ENCODE measurements around the gene SYNGR4. TPM values are rescaled to one million over a fixed set of nuclear protein-coding genes. Genes with fewer than 3 reads are reported as not detected.

The SYNGR4 gene
- total RNA-seq, 1 experiment from 2014 or later = 0.32 TPM

GRCh38 chr19:48418317-48419064 is 54.3 kb downstream of the SYNGR4 start:
- Mint-ChIP-seq H3K27ac (ENCODE audit: unreplicated experiment) (no peak overlapping the region), H3K4me1 (ENCODE audit: low read depth, unreplicated experiment) (peaks cover 10% of the 10 kb centered on the region), H3K36me3 (ENCODE audit: insufficient read depth, unreplicated experiment) (peaks cover 12% of the 10 kb centered on the region), H3K9me3 (ENCODE audit: unreplicated experiment) (no peaks in the 10 kb centered on the region), H3K4me3 (ENCODE audit: unreplicated experiment) (no peak overlapping the region), H3K27me3 (ENCODE audit: insufficient read depth, unreplicated experiment) (no peaks in the 10 kb centered on the region)
- Histone ChIP-seq H3K27me3 (replicated peaks; ENCODE audit: control insufficient read depth, insufficient read depth, low read length) (no peaks in the 10 kb centered on the region; the same call in 1 of the 2 replicates), H3K9me3 (no peaks in the 10 kb centered on the region), H3K36me3 (ENCODE audit: control insufficient read depth, insufficient read depth, low read length) (no peaks in the 10 kb centered on the region), H3K4me1 (no peaks in the 10 kb centered on the region), H3K4me3 (ENCODE audit: low read depth, low read length) (no peak overlapping the region)
- BruUV-seq (replicated peaks) = no TSS peak
- no peak for DNase-seq
- POLR2A ChIA-PET = interaction anchor here (0.6 kb wide), 1 partner anchor 23 kb away, joined by 3 read pairs; no protein-coding TSS in a partner anchor
- TF ChIP-seq CTCF (IDR thresholded peaks at IDR 0.05; ENCODE audit: insufficient read depth in 1 of 2, low read depth in 1 of 2, low read length in 1 of 2, severe bottlenecking in 1 of 2, unreplicated experiment in 1 of 2) = peak in 1 of 2 experiments; percentile 4
- CTCF ChIA-PET = interaction anchor here (0.6 to 1.0 kb wide), 2 partner anchors 55 to 552 kb away, joined by 3 to 6 read pairs; partner anchors contain the start of genes SYNGR4 and TMEM143
- intact Hi-C loops (cut with micrococcal nuclease; ENCODE audit: unreplicated experiment) = loop anchor here (2.0 kb wide), 1 partner anchor 28 kb away; no protein-coding TSS in a partner anchor

GRCh38 chr19:48419158-48419920 is 55.2 kb downstream of the SYNGR4 start:
- intact Hi-C loops (cut with micrococcal nuclease; ENCODE audit: unreplicated experiment) = loop anchor here (2.0 kb wide), 1 partner anchor 27 kb away; no protein-coding TSS in a partner anchor
- H3K4me1 Mint-ChIP-seq (ENCODE audit: low read depth, unreplicated experiment) = peaks cover 5% of the 10 kb centered on the region
- Histone ChIP-seq H3K4me3 (ENCODE audit: low read depth, low read length) (no peak overlapping the region), H3K9me3 (no peaks in the 10 kb centered on the region), H3K27me3 (replicated peaks; ENCODE audit: control insufficient read depth, insufficient read depth, low read length) (no peaks in the 10 kb centered on the region; the same call in 1 of the 2 replicates), H3K4me1 (peaks cover under 1% of the 10 kb centered on the region; the same call in 1 of the 2 replicates), H3K36me3 (ENCODE audit: control insufficient read depth, insufficient read depth, low read length) (no peaks in the 10 kb centered on the region)
- no TSS peak for BruUV-seq (replicated peaks)
- ChIA-PET CTCF (interaction anchor here (1.0 to 1.2 kb wide), 2 partner anchors 28 to 55 kb away, joined by 6 read pairs; partner anchors contain the start of genes KDELR1, SYNGR4 and TMEM143), POLR2A (interaction anchor here (0.6 kb wide), 1 partner anchor 22 kb away, joined by 3 read pairs; no protein-coding TSS in a partner anchor)
- H3K9me3 Mint-ChIP-seq (ENCODE audit: unreplicated experiment) = no peaks in the 10 kb centered on the region
- peaks cover 12% of the 10 kb centered on the region for H3K36me3 Mint-ChIP-seq (ENCODE audit: insufficient read depth, unreplicated experiment)
- no peak for TF ChIP-seq CTCF (IDR thresholded peaks at IDR 0.05; ENCODE audit: insufficient read depth in 1 of 2, low read depth in 1 of 2, low read length in 1 of 2, severe bottlenecking in 1 of 2, unreplicated experiment in 1 of 2)
- peak; percentile 63 to 72 for DNase-seq
- H3K27ac Mint-ChIP-seq (ENCODE audit: unreplicated experiment) = no peak overlapping the region
- H3K4me3 Mint-ChIP-seq (ENCODE audit: unreplicated experiment) = no peak overlapping the region
- H3K27me3 Mint-ChIP-seq (ENCODE audit: insufficient read depth, unreplicated experiment) = no peaks in the 10 kb centered on the region

- Mint-ChIP-seq H3K4me3 (ENCODE audit: unreplicated experiment) (no peak overlapping the region), H3K27ac (ENCODE audit: unreplicated experiment) (no peak overlapping the region), H3K4me1 (ENCODE audit: low read depth, unreplicated experiment) (peaks cover 12% of the 10 kb centered on the region), H3K9me3 (ENCODE audit: unreplicated experiment) (no peaks in the 10 kb centered on the region), H3K36me3 (ENCODE audit: insufficient read depth, unreplicated experiment) (peaks cover 6% of the 10 kb centered on the region), H3K27me3 (ENCODE audit: insufficient read depth, unreplicated experiment) (no peaks in the 10 kb centered on the region)
- ChIA-PET CTCF (no interaction called here), POLR2A (no interaction called here)
- DNase-seq = no peak
- H3K9me3 ChIP-seq = no peaks in the 10 kb centered on the region
- no peak overlapping the region for H3K4me3 ChIP-seq (ENCODE audit: low read depth, low read length)
- H3K36me3 ChIP-seq (ENCODE audit: control insufficient read depth, insufficient read depth, low read length) = no peaks in the 10 kb centered on the region
- no peak for TF ChIP-seq CTCF (IDR thresholded peaks at IDR 0.05; ENCODE audit: insufficient read depth in 1 of 2, low read depth in 1 of 2, low read length in 1 of 2, severe bottlenecking in 1 of 2, unreplicated experiment in 1 of 2)
- H3K27me3 ChIP-seq (replicated peaks; ENCODE audit: control insufficient read depth, insufficient read depth, low read length) = no peaks in the 10 kb centered on the region; the same call in 1 of the 2 replicates
- intact Hi-C loops (cut with micrococcal nuclease; ENCODE audit: unreplicated experiment) = no loop called here
- H3K4me1 ChIP-seq = peaks cover 5% of the 10 kb centered on the region; the same call in 1 of the 2 replicates
- BruUV-seq (replicated peaks) = no TSS peak
These were observed 57.4 kb downstream of the SYNGR4 start for GRCh38 chr19:48421548-48421947.
